Measurements from ENCODE around the gene ZNF429.
"Not testable (repeated sequence)": the region's sequence is repeated elsewhere in the genome, so short reads cannot be mapped to it uniquely, and the experiment has no call there.

The ZNF429 gene

GRCh38 chr19:21505459-21506451, at the start of gene ZNF429:
Gene ZNF429, plus strand, starts transcription at chr19:21505602. Its CDS starts 170 bp downstream, at chr19:21505772.
- in situ Hi-C loops (cut with HindIII; ENCODE audit: low sequenced_read_pairs), result no loop called here

DNA sequence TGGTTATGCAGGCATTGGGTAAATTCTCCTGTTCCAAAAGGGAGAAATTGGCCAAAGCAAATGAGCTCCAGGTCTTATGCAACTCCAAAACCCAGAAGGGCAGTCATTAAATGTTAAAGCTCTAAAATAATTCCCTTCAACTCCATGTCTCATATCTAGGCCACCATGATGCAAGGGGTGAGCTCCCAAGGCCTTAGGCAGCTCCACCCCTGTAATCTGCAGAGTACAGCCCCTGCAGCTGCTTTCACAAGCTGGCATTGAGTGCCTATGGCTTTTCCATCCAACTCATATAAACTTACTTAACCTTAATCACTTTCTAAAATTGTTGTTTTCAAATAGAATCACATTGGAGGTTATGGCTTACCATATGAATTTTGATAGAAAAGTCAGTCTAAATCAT, 44.7 kb upstream of the ZNF429 start:
- in situ Hi-C loops (cut with HindIII; ENCODE audit: low sequenced_read_pairs), result no loop called here

- in situ Hi-C loops (cut with HindIII; ENCODE audit: low sequenced_read_pairs), result no loop called here
These were observed 42.9 kb upstream of the ZNF429 start for GRCh38 chr19:21462540-21462939.

DNA sequence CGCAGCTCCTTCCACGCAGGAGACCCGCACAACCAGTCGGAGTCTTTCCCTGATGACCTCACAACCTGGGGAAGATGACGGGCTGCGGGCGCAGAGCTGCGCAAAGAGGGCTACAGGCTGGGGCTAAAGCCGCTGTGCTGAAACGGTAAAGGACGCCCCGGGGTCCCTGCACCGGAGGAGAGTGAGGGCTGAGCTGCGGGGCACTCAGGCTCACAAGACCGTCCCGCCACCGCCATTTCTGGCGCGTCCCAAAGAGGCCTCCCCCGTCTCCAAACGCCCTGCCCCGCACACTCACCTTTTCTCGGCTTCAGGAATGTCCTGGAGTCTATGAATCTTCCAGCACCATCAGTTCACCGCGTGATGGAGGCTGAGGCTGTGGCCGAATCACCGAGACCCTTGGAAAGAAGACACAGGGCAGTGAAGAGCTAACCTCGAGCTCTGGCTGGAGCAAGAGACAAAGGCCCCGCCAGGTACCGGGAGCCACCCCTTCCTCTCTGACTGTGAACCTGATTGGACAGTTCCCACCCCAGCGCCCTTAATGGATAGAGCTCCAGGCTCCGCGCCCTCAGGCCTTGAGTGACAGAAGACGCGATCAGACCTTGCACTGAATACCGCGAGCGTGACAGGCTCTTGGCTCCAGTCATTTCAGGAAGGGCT, 41.8 kb upstream of the ZNF429 start:
- in situ Hi-C loops (cut with HindIII; ENCODE audit: low sequenced_read_pairs), result no loop called here

DNA sequence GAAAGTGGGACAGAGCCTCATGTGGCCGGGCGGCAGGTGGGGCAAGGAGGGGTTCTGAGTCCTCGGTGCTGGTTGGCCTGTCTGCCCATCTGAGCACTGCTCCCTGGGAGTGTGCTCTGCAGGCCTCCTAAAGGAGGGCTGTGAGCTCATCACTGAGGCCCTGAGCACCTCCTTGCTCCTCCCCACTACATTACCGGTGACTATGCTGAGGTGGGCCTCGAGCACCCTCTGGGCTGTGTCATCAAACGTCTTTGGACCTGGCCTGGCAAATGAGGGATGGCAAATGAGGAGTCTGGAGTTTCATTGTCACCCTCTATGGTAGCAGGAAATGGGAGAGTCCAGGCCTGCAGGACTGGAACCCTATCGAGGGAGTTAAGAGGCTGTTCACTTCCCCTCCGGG, 38.8 kb upstream of the ZNF429 start:
- in situ Hi-C loops (cut with HindIII; ENCODE audit: low sequenced_read_pairs), result no loop called here

- in situ Hi-C loops (cut with HindIII; ENCODE audit: low sequenced_read_pairs), result no loop called here
These were observed 36.6 kb upstream of the ZNF429 start for GRCh38 chr19:21468791-21469190.

DNA sequence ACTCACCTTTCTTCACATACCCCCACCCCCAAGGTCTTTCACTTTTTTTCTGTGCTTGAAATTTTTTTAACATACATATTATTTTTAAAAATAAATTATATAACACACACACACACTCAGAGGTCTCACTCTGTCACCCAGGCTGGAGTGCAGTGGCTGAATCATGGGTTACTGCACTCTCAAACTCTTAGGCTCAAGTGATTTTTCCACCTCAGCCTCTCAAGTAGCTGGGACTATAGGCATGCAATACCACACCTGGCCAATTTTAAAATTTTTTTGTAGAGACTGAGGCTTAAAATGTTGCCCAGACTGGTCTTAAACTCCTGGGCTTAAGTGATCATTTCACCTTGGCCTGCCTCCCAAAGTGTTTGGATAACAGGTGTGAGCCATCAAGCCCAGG, 32.9 kb upstream of the ZNF429 start:
- in situ Hi-C loops (cut with HindIII; ENCODE audit: low sequenced_read_pairs), result no loop called here

- in situ Hi-C loops (cut with HindIII; ENCODE audit: low sequenced_read_pairs), result no loop called here
These were observed 30.7 kb upstream of the ZNF429 start for GRCh38 chr19:21474671-21475181.

DNA sequence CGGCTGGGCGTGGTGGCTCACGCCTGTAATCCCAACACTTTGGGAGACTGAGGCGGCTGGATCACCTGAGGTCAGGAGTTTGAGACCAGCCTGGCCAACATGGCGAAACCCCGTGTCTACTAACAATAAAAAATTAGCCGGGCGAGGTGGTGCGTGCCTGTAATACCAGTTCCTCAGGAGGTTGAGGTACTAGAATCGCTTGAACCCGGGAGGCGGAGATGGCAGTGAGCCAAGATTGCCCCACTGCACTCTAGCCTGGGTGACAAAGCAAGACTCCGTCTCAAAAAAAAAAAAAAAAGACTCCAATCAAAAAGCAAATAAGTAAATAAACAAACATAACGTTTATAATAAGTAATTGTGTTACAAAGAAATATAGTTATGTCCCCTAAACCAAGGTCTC, 23.0 kb upstream of the ZNF429 start:
- in situ Hi-C loops (cut with HindIII; ENCODE audit: low sequenced_read_pairs), result not testable (repeated sequence)

- in situ Hi-C loops (cut with HindIII; ENCODE audit: low sequenced_read_pairs), result no loop called here
These were observed 22.5 kb upstream of the ZNF429 start for GRCh38 chr19:21482863-21483276.

DNA sequence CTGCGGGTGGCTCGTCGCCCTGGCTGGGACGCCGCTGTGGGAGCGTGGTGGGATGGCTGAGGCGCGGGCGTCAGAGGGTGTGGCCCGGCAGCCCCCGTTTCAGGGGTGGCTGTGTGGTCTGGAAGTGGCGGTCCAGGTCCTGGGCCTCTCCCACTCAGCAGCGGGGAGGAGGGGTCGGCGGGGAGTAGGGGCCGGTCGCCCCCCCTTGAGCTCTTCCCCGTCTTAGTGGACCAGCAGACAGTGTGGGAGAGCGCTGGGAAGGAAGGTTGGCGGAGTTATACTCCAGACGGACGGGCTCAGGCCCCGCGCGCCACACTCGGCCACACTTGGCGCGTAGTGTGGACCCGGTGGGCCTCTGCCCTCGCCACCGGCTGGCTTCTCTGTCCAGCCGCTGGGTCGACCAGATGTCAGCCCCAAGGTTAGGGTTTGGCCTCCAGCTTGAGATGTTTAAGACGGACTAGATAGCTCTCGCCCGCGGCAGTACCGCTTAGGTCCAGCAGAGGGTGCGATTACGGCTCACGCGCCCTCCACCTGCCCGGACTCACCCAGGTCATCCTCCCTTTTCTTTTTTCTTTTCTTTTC, 21.7 kb upstream of the ZNF429 start:
- in situ Hi-C loops (cut with HindIII; ENCODE audit: low sequenced_read_pairs), result no loop called here

GRCh38 chr19:21484631-21485030, 20.8 kb upstream of the ZNF429 start:
- in situ Hi-C loops (cut with HindIII; ENCODE audit: low sequenced_read_pairs), result no loop called here

- in situ Hi-C loops (cut with HindIII; ENCODE audit: low sequenced_read_pairs), result no loop called here
These were observed 19.5 kb upstream of the ZNF429 start for GRCh38 chr19:21485926-21486325.

DNA sequence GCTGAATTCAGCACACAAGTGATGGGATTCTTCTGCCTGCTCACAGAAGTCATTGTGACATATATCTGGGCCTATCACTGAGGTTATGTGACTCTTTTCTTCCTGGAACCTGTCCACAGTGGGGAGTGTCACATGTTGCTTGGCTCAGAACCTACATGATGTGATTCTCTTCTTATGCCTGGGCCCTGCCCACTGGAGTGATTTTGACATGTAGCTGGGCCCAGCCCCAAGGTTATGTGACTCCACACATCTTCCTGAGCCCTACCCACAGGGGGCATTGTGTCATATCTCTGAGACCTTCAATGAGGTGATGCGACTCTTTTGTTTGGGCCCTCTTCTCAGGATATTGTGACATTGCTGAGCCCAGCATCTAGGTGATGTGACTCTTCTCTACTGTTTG, 17.4 kb upstream of the ZNF429 start:
- in situ Hi-C loops (cut with HindIII; ENCODE audit: low sequenced_read_pairs), result no loop called here

- in situ Hi-C loops (cut with HindIII; ENCODE audit: low sequenced_read_pairs), result no loop called here
These were observed 14.3 kb upstream of the ZNF429 start for GRCh38 chr19:21491146-21491545.

DNA sequence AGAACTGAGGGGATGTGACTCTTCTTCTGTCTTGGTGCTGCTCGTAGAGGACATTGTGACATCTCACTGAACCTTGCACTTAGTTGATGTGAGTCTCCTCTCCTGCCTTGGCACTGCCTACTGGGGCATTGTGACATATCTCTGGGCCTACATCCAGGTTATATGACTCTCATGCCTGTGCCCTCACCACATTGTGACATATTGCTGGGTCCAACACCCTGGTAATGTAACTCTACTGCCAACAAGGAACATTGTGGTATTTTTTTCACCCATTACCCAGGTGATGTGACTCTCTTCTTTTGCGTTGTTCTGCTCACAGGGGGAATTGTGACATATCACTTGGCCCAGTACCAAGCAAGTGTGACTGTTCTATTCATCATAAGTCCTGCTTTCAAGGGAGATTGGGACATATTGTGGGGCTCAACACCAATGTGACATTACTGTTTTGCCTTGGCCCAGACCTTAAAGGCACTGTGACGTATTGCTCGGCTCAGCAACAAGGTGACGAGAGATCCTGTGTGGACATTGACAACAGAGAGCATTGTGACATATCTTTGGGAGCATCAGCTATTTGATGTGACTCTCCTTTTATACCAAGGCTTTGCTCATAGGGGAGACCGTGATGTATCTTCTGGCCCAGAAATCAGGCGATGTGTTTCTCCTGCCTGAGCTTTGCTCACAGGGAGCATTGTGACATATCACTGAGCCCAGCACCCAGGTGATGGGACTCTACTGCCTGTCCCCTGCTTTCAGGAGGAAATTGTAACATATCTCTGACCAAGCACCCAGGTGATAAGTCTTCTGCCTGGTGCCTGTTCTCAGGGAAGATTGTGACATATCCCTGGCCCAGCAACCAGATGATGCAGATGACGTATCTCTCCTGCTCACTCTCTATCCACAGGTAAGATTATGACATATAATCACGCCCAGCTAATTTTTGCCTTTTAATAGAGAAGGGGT, 12.2 kb upstream of the ZNF429 start:
- in situ Hi-C loops (cut with HindIII; ENCODE audit: low sequenced_read_pairs), result no loop called here

GRCh38 chr19:21496876-21497275, 8.5 kb upstream of the ZNF429 start:
- in situ Hi-C loops (cut with HindIII; ENCODE audit: low sequenced_read_pairs), result no loop called here

- in situ Hi-C loops (cut with HindIII; ENCODE audit: low sequenced_read_pairs), result no loop called here
These were observed 6.8 kb upstream of the ZNF429 start for GRCh38 chr19:21498651-21499050.

DNA sequence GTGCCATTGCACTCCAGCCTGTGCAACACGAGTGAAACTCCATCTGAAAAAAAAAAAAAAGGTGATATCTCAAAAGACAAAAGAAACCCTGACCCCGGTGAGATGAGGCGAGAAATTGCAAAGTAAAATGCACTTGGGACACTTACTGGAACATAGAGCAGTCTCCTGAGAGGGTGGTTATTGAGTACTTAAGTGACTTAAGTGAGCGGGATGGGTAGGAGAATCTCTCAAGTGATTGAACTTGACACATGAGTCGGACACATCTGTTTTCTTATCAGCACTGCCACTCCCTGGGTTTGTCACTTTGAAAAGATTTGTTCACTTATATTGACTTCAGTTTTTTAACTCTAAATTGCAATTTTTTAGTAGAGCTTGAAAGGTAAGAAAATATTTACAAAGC, 2.8 kb downstream of the ZNF429 start:
- in situ Hi-C loops (cut with HindIII; ENCODE audit: low sequenced_read_pairs), result no loop called here

GRCh38 chr19:21511058-21511457, 5.7 kb downstream of the ZNF429 start:
- in situ Hi-C loops (cut with HindIII; ENCODE audit: low sequenced_read_pairs), result not testable (repeated sequence)
